ENCODE data around the gene SPATA9. TPM values are rescaled to one million over a fixed set of nuclear protein-coding genes. Genes with fewer than 3 reads are reported as not detected.

Gene SPATA9
- total RNA-seq, 1 experiment from 2014 or later, result not detected

DNA sequence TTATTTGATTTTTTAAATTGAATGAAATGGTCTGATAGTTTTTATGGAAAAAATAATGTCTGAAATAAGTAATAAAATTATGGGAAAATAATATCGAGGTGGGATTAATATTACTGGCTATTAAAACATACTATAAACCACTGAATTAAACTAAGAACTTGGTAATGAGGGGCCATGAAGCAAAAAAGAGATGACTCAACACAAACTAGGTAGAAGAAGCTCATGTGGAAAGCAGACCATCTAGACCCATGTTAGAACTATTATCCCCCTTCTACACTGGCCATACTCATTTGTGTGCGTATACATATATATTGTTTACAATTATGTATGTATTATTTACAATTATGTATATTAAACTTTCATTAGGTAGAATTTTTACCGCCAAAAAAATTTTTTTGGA is 71.4 kb downstream of the SPATA9 start:
- Histone ChIP-seq H3K4me2 (ENCODE audit: low read length) (no peak overlapping the region), H3K9ac (ENCODE audit: low read length) (no peak overlapping the region), H3K27me3 (ENCODE audit: insufficient read depth, low read length) (no peaks in the 10 kb centered on the region), H3K4me1 (ENCODE audit: control insufficient read depth in 1 of 2, insufficient read depth in 2 of 2, low read length in 2 of 2) (no peaks in the 10 kb centered on the region), H3K9me3 (ENCODE audit: control insufficient read depth in 1 of 2, insufficient read depth in 1 of 2, low read depth in 1 of 2, low read length in 2 of 2) (peaks cover 0 to 4% of the 10 kb centered on the region in 2 experiments; a peak in 1 of 4 replicates), H3K36me3 (ENCODE audit: control insufficient read depth in 1 of 2, insufficient read depth in 2 of 2, low read length in 2 of 2) (no peaks in the 10 kb centered on the region), H3K27ac (ENCODE audit: low read depth, low read length) (no peak overlapping the region), H3K4me3 (replicated peaks in 1 of 2; ENCODE audit: low read depth in 1 of 2, low read length in 2 of 2) (no peak overlapping the region), H2AFZ (ENCODE audit: low read depth, low read length, poor library complexity, severe bottlenecking) (no peak overlapping the region), H3K79me2 (ENCODE audit: insufficient read depth, low read length) (no peaks in the 10 kb centered on the region), H4K20me1 (ENCODE audit: insufficient read depth) (no peaks in the 10 kb centered on the region), H3K9me2 (ENCODE audit: insufficient read depth) (no peaks in the 10 kb centered on the region)
- BruUV-seq (replicated peaks), result no TSS peak
- ATAC-seq (no peak), DNase-seq (ENCODE audit: low read depth, low spot score) (no peak)
- RAD21 ChIA-PET (ENCODE audit: low non-redundant PET in 1 of 2, low total read pairs in 2 of 2, uncharacterized antibody in 2 of 2, unreplicated experiment in 2 of 2), result no interaction called here
- intact Hi-C loops (cut with micrococcal nuclease), result no loop called here
- POLR2A ChIA-PET, result no interaction called here
- no peak for TF ChIP-seq SIN3A (IDR thresholded peaks at IDR 0.05; ENCODE audit: low read depth)
- TF ChIP-seq TCF7L2 (IDR thresholded peaks at IDR 0.05; ENCODE audit: borderline replicate concordance, extremely low read depth, insufficient read depth, insufficient read length), result no peak
- no peak for TF ChIP-seq POLR2A (IDR thresholded peaks at IDR 0.05; ENCODE audit: borderline replicate concordance, extremely low read depth, insufficient read depth, insufficient read length)
- TF ChIP-seq, protein P1, sequence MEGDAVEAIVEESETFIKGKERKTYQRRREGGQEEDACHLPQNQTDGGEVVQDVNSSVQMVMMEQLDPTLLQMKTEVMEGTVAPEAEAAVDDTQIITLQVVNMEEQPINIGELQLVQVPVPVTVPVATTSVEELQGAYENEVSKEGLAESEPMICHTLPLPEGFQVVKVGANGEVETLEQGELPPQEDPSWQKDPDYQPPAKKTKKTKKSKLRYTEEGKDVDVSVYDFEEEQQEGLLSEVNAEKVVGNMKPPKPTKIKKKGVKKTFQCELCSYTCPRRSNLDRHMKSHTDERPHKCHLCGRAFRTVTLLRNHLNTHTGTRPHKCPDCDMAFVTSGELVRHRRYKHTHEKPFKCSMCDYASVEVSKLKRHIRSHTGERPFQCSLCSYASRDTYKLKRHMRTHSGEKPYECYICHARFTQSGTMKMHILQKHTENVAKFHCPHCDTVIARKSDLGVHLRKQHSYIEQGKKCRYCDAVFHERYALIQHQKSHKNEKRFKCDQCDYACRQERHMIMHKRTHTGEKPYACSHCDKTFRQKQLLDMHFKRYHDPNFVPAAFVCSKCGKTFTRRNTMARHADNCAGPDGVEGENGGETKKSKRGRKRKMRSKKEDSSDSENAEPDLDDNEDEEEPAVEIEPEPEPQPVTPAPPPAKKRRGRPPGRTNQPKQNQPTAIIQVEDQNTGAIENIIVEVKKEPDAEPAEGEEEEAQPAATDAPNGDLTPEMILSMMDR (IDR thresholded peaks at IDR 0.05 in 2 of 3, conservative IDR thresholded peaks at IDR 0.05 in 1 of 3; ENCODE audit: borderline replicate concordance in 1 of 3, insufficient read depth in 1 of 3, low read depth in 2 of 3, low read length in 2 of 3), result no peak
- TF ChIP-seq SRF (IDR thresholded peaks at IDR 0.05; ENCODE audit: low read depth), result no peak
- no peak for TF ChIP-seq FOSL1 (IDR thresholded peaks at IDR 0.05; ENCODE audit: low read depth)
- no peak for TF ChIP-seq EZH2 (IDR thresholded peaks at IDR 0.05)
- TF ChIP-seq ZFX (IDR thresholded peaks at IDR 0.05), result no peak
- no peak for TF ChIP-seq RAD21 (IDR thresholded peaks at IDR 0.05; ENCODE audit: low read depth)
- no peak for TF ChIP-seq EGR1 (IDR thresholded peaks at IDR 0.05; ENCODE audit: low read depth)
- no peak for TF ChIP-seq ELF1 (IDR thresholded peaks at IDR 0.05; ENCODE audit: borderline replicate concordance, low read depth)
- CTCF ChIA-PET, result no interaction called here

Data from HCT116 (cell line).